ENCODE results near the gene RBPJ. TPM values are rescaled to one million over a fixed set of nuclear protein-coding genes. Genes with fewer than 3 reads are reported as not detected.

The RBPJ gene
- polyA plus RNA-seq, 3 donors, result 75.3 to 177 (median 128) TPM

- H3K9me3 Mint-ChIP-seq, result peaks cover 0 to 1% (median 0%) of the 10 kb centered on the region in 7 donors
- Histone ChIP-seq H3K27me3 (ENCODE audit: control insufficient read depth in 2 of 2, insufficient read depth in 2 of 2, low read length in 2 of 2) (peaks cover 4 to 21% of the 10 kb centered on the region in 2 donors), H4K20me1 (ENCODE audit: insufficient read depth, low read length) (peaks cover 100% of the 10 kb centered on the region), H3K9me3 (replicated peaks in 1 of 2; ENCODE audit: control insufficient read depth in 1 of 2, insufficient read depth in 1 of 2, low read length in 2 of 2) (no peaks in the 10 kb centered on the region), H3K27ac (ENCODE audit: low read depth in 1 of 2, low read length in 2 of 2) (no peak overlapping the region), H3K4me3 (replicated peaks in 1 of 3; ENCODE audit: low read depth in 2 of 3, low read length in 3 of 3) (no peak overlapping the region), H3K4me2 (replicated peaks; ENCODE audit: extremely low read depth, low read length, poor library complexity, severe bottlenecking) (no peak overlapping the region), H3K4me1 (ENCODE audit: control insufficient read depth in 1 of 2, insufficient read depth in 2 of 2, low read length in 2 of 2) (peaks cover 11 to 16% of the 10 kb centered on the region in 2 donors), H3K79me2 (ENCODE audit: insufficient read depth, low read length) (peaks cover 87% of the 10 kb centered on the region), H3K9ac (ENCODE audit: insufficient read depth, low read length, poor library complexity, severe bottlenecking) (no peak overlapping the region), H2AFZ (ENCODE audit: insufficient read depth, low read depth, low read length, poor library complexity, severe bottlenecking) (no peak overlapping the region), H3K36me3 (replicated peaks in 1 of 2; ENCODE audit: control insufficient read depth in 1 of 2, insufficient read depth in 2 of 2, low read length in 2 of 2) (peaks cover 7 to 36% of the 10 kb centered on the region in 2 donors)
- intact Hi-C loops (cut with micrococcal nuclease), result no loop called here
- DNase-seq, result no peak
- no peak overlapping the region for H3K4me3 Mint-ChIP-seq
- H3K4me1 Mint-ChIP-seq, result peaks cover 27% of the 10 kb centered on the region
- no peak for TF ChIP-seq CTCF (IDR thresholded peaks at IDR 0.05)
- H3K27me3 Mint-ChIP-seq (ENCODE audit: low read depth in 3 of 3), result peaks cover 10 to 28% (median 18%) of the 10 kb centered on the region in 3 donors
- peaks cover 42 to 56% of the 10 kb centered on the region in 2 donors for H3K36me3 Mint-ChIP-seq
- H3K27ac Mint-ChIP-seq, result no peak overlapping the region
These were observed 47.9 kb downstream of the RBPJ start for GRCh38 chr4:26368685-26369084.

DNA sequence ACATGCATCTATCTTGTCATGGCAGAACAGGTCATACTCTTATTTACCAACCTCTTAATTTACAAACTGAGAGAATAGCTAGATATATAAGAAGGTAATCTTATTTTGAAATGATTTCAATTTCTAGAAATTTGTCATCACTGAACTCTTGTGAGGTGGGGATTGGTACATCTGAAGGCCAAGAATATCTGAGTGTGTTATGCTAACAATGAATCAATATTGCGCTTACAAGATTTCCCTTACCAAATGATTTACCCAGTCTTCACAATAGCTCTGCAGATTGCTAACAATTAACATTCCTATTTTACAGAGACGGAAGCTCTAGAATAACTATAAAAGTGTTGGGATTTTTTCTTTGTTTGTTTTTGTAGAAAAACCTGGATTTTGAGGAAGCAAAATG, 48.3 kb downstream of the RBPJ start:
- peaks cover 87% of the 10 kb centered on the region for H3K79me2 ChIP-seq (ENCODE audit: insufficient read depth, low read length)
- no CpG with 5 or more reads among the region's 2 CpGs for WGBS (ENCODE audit: insufficient coverage)
- peaks cover 4 to 21% of the 10 kb centered on the region in 2 donors for H3K27me3 ChIP-seq (ENCODE audit: control insufficient read depth in 2 of 2, insufficient read depth in 2 of 2, low read length in 2 of 2)
- no peak for DNase-seq
- H3K4me3 ChIP-seq (replicated peaks in 1 of 3; ENCODE audit: low read depth in 2 of 3, low read length in 3 of 3), result no peak overlapping the region
- intact Hi-C loops (cut with micrococcal nuclease), result no loop called here
- no peak for TF ChIP-seq CTCF (IDR thresholded peaks at IDR 0.05)
- no peak overlapping the region for H3K4me2 ChIP-seq (replicated peaks; ENCODE audit: extremely low read depth, low read length, poor library complexity, severe bottlenecking)
- no peak overlapping the region for H3K9ac ChIP-seq (ENCODE audit: insufficient read depth, low read length, poor library complexity, severe bottlenecking)
- H3K4me3 Mint-ChIP-seq, result no peak overlapping the region
- H3K4me1 Mint-ChIP-seq, result peaks cover 27% of the 10 kb centered on the region
- peaks cover 11 to 19% of the 10 kb centered on the region in 2 donors for H3K4me1 ChIP-seq (ENCODE audit: control insufficient read depth in 1 of 2, insufficient read depth in 2 of 2, low read length in 2 of 2)
- no peaks in the 10 kb centered on the region for H3K9me3 ChIP-seq (replicated peaks in 1 of 2; ENCODE audit: control insufficient read depth in 1 of 2, insufficient read depth in 1 of 2, low read length in 2 of 2)
- H3K9me3 Mint-ChIP-seq, result peaks cover 0 to 1% (median 0%) of the 10 kb centered on the region in 7 donors
- H3K27ac ChIP-seq (ENCODE audit: low read depth in 1 of 2, low read length in 2 of 2), result no peak overlapping the region
- H3K36me3 ChIP-seq (replicated peaks in 1 of 2; ENCODE audit: control insufficient read depth in 1 of 2, insufficient read depth in 2 of 2, low read length in 2 of 2), result peaks cover 7 to 36% of the 10 kb centered on the region in 2 donors
- no peak overlapping the region for H2AFZ ChIP-seq (ENCODE audit: insufficient read depth, low read depth, low read length, poor library complexity, severe bottlenecking)
- H3K27me3 Mint-ChIP-seq (ENCODE audit: low read depth in 3 of 3), result peaks cover 10 to 31% (median 18%) of the 10 kb centered on the region in 3 donors
- H3K27ac Mint-ChIP-seq, result no peak overlapping the region
- peaks cover 100% of the 10 kb centered on the region for H4K20me1 ChIP-seq (ENCODE audit: insufficient read depth, low read length)
- H3K36me3 Mint-ChIP-seq, result peaks cover 46 to 57% of the 10 kb centered on the region in 2 donors
